NCI-H345 (cell line): Measurements from ENCODE around the gene IPPK.

Source experiments
- DNase-seq: peaks from one replicate; lab custom pipeline; 2025; lab: John Stamatoyannopoulos, UW

Gene IPPK

DNA sequence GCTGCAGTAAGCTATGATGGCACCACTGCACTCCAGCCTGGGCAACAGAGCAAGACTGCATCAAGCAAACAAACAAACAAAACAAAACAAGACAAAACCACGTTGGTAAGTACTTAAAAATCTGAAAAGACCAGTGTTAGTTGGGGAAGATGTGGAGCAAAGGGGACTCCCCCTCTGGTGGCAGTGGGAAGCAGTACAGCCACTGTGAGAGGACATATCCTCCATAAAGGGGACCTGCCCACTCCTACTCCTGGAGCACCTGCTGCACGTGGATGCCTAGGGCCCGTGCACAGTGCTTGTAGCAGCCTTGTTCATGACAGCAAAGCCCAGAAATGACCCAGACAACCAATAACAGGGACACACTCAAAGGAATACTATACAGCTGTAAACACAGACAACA lies 17.0 kb upstream of the IPPK start:
- no peak for DNase-seq

DNA sequence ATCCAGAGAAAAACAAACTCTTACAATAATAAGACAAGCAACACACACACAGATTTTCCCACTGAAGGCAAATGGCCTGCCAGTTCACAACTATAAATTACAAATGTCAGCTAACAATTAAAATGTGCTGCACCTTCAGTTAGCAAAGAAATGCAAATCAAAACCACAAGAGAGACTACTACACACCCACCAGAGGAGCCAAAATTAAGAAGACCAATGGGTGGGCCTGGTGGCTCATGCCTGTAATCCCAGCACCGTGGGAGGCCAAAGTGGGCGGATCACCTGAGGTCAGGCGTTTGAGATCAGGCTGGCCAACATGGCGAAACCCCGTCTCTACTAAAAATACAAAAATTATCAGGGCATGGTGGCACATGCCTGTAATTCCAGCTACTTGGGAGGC lies 15.1 kb upstream of the IPPK start:
- no peak for DNase-seq

DNA sequence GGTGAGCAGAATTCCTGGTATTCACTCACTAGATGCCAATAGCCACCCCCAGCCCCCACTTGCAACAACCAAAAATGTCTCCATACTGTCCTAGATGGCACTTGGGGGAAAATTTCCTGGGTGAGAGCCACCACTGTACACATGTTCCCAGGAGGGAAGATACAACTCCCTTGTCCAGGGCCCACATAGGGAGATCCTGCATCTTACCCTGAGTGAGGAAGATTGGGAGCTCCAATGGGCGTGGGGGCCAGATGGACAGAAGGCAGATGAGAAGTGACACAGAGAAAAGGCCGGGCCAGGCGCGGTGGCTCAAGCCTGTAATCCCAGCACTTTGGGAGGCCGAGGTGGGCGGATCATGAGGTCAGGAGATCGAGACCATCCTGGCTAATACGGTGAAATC lies 12.3 kb upstream of the IPPK start:
- DNase-seq = no peak

DNA sequence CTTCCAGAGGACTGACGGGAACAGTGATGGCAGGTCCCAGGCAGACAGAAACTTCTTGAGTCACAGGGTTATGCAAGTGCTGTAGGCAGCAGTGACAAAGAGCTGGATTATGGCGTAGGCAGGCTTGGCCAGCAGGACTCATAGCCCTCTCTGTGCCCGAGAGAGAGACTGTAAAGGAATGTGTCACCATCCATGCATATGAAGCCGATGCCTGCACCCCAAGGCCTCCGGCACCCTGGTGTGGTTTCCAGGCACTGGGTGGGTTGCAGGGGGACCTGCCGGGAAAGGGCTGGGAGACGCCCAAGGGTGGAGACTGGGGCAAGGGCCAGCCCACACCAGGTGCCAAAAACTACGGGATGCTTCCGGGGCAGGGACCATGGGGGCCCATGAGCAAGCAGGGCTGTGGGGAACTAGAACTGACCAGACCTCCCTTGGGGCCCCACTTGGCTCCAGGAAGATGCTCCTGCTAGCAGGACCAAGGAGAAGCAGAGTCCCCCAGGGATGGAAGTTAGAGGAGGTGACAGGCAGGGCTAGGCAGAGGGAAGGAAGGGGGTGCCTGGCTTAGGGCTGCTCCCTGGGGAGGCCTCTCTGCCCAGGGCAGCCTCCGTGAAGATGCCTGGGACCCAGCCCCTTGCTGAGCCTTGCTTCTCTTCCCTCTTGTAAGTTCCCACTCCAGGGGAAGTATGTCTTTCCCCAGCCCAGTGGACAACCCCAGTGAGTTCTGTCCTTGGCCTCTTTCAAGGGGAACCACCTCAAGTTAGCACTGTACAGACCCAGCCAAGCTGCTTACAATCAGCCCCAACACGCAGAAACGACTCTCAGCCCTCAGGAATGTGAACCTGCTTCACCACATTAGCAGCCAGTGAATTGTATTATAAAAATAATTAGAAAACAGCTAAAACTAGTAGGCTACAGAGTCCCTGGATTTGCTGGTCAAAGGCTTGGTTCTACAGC lies 10.5 kb upstream of the IPPK start:
- DNase-seq = no peak

DNA sequence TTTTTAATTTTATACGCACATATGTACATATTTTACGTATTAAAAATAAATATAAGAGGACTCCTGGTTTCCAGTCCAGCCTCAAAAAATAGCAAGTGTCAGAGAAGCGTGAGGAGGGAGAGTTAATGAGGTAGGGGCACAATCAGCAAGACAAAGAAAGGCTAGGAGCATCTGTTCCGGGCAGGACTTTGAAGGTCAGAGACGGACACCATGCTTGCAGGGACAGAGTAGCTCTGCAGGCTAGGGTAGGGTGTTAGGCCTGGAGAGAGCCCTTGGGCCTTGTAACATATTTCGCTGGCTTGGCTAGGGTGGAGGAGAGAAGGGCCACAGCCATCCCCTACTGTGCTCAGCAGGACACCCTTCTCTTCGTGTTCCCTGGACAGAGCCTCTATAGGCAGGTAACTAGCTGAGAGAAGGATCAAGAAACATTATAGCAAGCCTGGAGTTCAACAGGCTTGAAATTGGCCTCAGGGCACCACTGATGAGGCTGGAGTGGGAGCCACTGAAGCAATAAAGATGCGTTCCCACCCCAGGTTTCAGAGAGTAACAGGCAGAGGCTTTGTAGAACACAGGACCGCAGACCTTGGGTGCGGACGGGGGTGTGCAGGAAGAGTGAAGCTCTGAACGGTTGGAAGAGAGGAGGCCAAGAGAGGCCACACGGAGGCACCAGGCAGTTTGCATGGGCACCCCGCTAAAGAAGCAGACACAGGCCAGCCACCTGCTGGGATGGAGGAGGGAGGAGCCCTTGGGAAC lies 9.7 kb upstream of the IPPK start:
- no peak for DNase-seq

DNA sequence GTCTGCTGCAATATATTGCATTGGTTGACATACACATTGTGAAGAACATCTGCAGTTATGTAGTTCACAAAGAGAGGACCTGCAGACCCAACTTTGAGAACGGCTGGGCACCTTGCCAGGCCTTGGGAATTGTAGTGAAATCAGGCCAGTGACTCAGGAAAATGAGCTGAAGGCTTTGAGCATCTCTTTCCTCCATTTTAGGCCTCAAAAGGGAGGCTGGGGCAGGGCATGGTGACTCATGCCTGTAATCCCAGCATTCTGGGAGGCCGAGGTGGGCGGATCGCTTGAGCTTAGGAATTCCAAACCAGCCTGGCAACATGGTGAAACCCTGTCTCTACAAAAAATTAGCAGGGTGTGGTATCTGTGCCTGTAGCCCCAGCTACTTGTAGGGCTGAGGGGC lies 1.4 kb upstream of the IPPK start:
- peak; percentile 17 for DNase-seq

DNA sequence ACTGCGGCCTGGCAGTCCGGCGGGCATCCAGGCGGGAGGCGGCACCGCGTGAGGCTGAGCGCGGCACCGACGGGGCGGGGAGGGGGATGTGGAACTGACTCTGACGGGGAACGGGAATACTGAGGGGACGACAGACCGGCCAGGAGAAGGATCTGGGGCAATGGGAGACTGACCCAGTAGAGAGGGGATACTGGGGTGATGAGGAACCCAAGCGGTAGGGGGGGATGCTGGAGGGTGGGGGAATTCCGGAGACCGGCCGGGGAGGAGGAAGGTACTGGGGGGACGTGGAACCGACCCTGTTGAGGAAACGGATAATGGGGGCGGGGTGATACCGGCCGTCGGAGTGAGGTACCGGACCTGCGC lies 423 bp downstream of the IPPK start:
- DNase-seq = peak; percentile 5

GRCh38 chr9:92668746-92669526 lies 995 bp downstream of the IPPK start:
- no peak for DNase-seq

GRCh38 chr9:92666912-92667532 lies 2.9 kb downstream of the IPPK start:
- no peak for DNase-seq

DNA sequence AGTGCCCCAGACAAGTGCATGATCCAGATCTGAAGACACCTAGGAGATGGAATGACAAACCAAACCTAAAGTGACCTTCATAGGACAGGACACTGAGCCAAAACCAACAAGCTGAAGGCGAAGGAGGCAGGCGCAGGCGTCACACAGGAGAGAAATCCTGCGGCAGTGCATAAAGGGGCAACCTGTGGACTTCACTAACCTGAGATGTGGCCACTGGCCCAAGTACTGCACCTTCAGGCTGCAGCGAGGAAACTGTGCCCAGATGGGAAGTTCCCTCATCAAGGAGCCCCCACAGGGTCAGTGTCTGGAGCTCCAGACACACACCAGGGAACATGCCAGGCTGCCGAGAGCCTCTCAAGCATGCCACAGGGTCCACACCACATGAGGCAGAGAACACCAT lies 3.7 kb downstream of the IPPK start:
- DNase-seq = no peak

DNA sequence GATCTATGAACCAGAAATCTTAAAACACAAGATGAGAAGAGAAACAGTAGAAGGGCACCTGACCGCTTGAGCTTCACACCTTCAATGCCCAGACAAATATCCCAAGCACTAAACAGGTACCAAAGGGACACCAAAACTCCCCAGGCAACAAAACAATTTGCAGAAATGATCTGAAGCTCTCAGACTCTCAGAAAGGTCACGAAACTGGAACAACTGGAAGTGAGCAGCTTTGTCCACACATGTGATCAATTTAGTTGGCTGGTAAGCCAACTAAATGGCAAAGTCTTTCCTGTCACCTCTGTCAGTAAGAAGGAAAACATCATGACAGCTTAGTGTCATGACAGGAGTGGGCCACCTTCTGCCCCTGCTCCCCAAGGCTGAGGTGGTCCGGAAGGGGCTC lies 4.1 kb downstream of the IPPK start:
- no peak for DNase-seq

- DNase-seq = no peak
Measured at GRCh38 chr9:92664394-92665152, 5.4 kb downstream of the IPPK start.

DNA sequence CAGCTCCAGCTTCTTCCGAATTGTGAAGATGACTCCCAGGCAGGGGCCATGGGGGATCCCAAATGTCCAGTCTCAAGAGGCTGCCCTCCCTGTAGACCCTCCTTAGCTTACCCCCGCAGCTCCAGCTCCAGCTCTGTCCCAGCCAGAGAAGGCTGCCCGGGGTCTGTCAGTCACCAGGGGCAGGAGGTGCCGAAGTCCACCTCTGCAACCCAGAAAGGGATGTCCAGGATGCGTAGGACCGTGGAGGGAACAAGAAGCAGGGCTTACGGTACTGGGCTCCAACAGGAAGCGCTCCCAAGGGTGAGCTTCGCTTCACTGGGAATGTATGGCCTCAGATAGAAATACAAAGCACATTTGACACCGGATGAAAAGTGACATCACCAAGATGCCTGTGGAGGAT lies 6.0 kb downstream of the IPPK start:
- no peak for DNase-seq

DNA sequence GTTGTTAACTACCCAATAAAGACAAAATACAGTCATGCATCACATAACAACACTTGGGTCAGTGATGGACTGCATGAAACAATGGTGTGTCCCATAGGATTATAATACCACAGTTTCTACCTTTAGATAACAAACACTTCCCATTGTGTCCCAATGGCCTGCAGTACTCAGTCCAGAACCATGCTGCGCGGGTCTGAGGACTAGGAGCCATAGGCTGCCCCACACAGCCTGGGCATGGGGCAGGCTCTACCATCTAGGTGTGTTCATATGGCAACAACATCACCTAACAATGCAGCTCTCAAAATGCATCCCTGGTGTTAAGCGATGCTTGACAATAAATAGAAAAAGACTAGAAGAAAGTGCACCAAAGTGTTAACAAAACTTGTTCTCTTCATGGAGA lies 6.8 kb downstream of the IPPK start:
- no peak for DNase-seq

DNA sequence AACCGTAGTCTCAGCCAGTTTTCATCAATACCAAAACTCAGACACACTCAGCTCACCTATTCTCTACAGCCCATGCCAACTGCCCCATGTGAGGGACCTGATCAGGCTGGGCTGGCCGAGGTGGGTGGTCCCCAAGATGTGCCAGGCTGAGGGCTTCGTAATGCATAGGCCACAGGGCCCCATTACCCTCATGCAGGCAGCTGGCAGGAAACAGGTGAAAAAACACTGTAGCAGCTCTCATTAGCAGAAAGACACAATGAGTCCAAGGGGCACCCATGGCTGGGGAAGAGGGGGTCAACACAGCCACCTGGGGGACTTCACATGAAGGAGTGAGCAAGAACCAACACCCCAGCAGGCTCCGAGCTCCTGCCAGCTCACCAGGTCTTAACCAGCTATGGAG lies 8.2 kb downstream of the IPPK start:
- DNase-seq = no peak

- DNase-seq = no peak
Measured at GRCh38 chr9:92661127-92661526, 8.8 kb downstream of the IPPK start.

DNA sequence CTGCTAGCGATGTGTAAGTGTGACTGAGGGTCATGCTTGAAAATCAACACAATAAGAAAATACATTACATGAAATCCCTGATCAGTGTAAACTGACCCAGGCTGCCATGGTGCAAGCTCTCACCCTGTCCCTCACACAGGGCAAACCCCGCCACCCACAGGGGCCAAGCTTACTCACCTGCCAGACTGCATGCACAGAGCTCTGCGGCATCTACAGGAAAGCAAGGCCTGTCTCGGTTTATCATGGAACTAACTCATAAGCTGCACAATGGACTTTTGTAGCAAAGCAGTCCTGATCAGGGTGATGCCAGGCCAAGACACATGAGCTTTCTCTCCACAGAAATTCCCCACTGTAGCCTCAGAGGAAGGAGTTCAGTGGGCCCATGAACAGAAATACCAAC lies 9.7 kb downstream of the IPPK start:
- DNase-seq = no peak

DNA sequence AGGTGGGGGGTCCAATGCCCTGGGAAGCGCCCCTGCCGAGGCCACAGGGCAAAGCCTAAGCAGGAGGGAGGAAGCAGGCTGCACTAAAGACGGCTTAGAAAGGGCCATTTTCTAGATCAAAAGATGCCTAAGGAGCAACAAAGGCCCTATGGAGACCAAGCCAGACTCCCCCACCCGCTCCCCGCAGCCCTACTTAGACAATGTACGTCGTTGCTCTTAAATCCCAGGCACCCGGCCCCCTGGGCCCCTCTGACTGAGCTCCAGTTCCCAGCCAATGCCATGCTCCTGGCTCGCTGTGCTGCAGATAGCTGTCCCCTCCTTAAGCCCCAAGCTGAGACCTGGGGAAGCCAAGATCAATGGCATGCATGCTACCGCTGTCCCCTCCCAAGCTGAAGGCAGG lies 10.3 kb downstream of the IPPK start:
- no peak for DNase-seq

- DNase-seq = no peak
Measured at GRCh38 chr9:92658611-92659010, 11.3 kb downstream of the IPPK start.

GRCh38 chr9:92658176-92658575 lies 11.8 kb downstream of the IPPK start:
- no peak for DNase-seq

DNA sequence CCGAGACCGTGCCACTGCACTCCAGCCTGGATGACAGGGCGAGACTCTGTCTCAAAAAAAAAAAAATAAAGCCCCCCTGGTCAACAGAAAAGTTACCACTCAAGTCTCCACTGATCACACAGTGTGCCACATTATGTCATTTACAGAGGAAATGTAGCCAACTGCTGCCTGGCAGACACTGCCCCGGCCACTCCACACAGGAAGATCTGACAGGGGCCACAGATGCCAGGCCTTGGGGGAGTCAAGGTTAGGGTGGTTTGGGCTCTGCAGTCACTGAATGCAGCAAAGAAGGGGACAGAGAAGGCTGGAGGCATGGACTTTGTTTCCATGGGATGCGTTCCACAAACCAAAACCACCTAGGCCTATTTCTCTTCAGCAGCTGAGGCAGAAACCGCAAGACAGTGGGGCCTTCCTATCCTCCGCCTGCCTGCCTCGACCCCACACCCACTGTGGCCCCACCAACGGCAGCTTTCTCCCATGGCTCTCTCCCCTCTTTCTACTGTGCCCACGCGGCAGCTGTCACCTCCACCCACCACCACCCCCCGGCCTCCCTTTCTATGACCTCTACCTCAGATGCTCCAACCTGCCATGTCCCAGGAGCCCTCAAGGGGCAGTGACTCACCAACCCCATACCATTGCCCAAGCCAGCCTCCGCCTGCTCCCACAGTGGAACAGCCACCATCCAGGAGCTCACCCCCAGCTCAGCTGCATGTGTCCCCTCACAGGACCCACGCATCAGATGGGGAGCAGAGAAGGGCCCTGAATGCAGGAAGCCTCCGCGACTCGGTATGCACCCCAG lies 12.4 kb downstream of the IPPK start:
- DNase-seq = no peak
